ENCODE results near the gene INSR. TPM values are rescaled to one million over a fixed set of nuclear protein-coding genes. Genes with fewer than 3 reads are reported as not detected.

Gene INSR
- total RNA-seq, 1 donor from 2014 or later = 73.5 TPM

- intact Hi-C loops (cut with DNase I) = no loop called here
- DNase-seq (ENCODE audit: missing footprints) (no peak), ATAC-seq (no peak)
Observed at GRCh38 chr19:7263521-7263920, 30.7 kb downstream of the INSR start.

GRCh38 chr19:7263066-7263465, 31.1 kb downstream of the INSR start:
- DNase-seq (ENCODE audit: missing footprints) (no peak), ATAC-seq (no peak)
- intact Hi-C loops (cut with DNase I) = no loop called here

DNA sequence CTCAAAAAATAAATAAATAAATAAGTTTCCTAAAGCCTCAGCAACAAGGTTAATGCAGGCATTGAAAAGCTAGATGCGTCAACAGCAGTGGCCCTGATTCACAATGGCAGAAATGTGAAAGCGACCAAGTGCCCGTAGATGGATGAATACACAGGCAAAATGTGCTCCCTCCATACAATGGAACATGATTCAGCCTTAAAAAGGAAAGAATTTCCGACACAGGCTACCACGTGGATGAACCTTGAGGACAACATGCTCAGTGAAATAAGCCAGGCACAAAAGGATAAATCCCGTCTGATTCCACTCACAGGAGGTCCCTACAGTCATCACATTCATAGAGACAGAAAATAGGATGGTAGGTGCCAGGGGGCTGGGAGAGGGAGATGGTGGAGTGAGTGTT, 31.7 kb downstream of the INSR start:
- no peak for DNase-seq (ENCODE audit: missing footprints)
- ATAC-seq = no peak
- intact Hi-C loops (cut with DNase I) = no loop called here

- DNase-seq (ENCODE audit: missing footprints) = no peak
- intact Hi-C loops (cut with DNase I) = no loop called here
- ATAC-seq = no peak
Observed at GRCh38 chr19:7260161-7260560, 34.1 kb downstream of the INSR start.

GRCh38 chr19:7258840-7259395, 35.3 kb downstream of the INSR start:
- DNase-seq (ENCODE audit: missing footprints) (no peak), ATAC-seq (no peak)
- intact Hi-C loops (cut with DNase I) = no loop called here

GRCh38 chr19:7258041-7258839, 36.0 kb downstream of the INSR start:
- ATAC-seq (no peak), DNase-seq (ENCODE audit: missing footprints) (no peak)
- intact Hi-C loops (cut with DNase I) = no loop called here

DNA sequence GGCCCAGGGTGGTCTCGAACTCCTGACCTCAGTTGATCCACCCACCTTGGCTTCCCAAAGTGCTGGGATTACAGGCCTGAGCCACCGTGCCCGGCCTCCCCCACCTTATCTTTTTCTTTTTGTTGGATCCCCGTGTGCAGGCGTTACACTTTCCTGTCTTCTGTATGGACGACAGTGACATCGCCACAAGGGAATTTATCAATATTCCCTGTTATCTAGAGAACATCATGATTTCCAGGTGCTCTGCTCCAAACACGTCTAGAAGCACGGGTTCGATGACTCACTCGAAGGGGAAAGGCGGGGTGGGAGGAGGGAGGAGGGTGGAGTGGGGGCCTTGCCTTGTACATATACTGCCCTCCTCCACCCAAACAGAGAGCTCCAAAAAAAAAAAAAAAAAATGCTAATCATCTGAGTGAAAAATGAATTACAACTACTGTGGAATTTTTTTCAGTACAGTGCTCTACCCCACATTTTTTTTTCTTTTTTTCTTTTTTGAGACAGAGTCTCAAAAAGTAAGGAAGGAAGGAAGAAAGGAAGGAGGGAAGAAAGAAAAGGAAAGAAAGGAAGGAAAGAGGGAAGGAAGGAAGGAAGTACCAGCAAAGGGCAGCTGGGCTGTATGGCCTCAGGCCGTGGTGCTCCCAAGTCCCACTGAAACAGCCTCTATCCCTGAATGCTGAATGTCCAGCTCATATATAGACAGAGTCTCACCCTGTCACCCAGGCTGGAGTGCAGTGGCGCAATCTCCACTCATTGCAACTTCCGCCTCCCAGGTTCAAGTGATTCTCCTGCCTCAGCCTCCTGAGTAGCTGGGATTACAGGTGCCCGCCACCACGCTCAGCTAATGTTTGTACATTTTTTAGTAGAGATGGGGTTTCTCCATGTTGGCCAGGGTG, 36.8 kb downstream of the INSR start:
- DNase-seq (ENCODE audit: missing footprints) = no peak
- ATAC-seq = no peak
- intact Hi-C loops (cut with DNase I) = no loop called here

GRCh38 chr19:7255631-7256030, 38.6 kb downstream of the INSR start:
- intact Hi-C loops (cut with DNase I) = no loop called here
- DNase-seq (ENCODE audit: missing footprints) (no peak), ATAC-seq (no peak)

DNA sequence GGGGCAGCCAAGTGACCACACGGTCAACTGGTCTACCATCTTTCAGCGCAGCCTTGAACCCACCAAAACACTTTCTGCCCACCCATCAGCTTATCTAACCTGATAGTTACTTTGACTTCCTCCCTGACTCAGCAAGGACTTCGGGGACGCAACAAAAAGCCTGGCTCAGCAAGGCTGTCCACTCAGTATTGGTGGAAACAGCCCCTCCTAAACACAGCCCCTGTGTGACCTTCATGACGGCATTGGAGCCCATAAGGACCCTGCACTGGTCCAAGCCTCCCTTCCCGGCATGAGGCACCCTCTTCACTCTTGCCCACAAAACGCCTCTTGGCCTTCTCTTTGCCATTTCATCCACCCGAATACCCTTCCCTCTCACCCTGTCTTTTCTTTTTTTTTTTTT, 39.1 kb downstream of the INSR start:
- no peak for DNase-seq (ENCODE audit: missing footprints)
- intact Hi-C loops (cut with DNase I) = no loop called here
- ATAC-seq = no peak

- ATAC-seq (no peak), DNase-seq (ENCODE audit: missing footprints) (no peak)
- intact Hi-C loops (cut with DNase I) = no loop called here
Observed at GRCh38 chr19:7254590-7254989, 39.6 kb downstream of the INSR start.

- intact Hi-C loops (cut with DNase I) = no loop called here
- DNase-seq (ENCODE audit: missing footprints) (no peak), ATAC-seq (no peak)
Observed at GRCh38 chr19:7252364-7252763, 41.9 kb downstream of the INSR start.

GRCh38 chr19:7251494-7251893, 42.7 kb downstream of the INSR start:
- ATAC-seq = no peak
- intact Hi-C loops (cut with DNase I) = no loop called here

DNA sequence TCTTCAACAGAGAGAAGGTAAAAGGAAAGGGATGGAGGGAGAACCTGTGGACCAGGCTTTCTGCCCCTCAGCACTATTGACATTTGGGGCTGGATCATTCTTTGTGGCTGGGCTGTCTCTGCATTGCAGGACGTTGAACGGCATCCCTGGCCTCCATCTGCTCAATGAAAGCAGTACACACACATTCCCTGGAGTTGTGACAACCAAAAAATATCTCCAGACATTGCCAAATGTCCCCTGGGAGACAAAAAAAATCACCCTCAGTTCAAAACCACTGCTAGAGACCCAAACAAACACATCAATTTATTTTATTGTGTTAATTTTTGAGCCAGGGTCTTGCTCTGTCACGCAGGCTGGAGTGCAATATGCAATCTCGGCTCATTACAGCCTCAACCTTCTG, 43.3 kb downstream of the INSR start:
- intact Hi-C loops (cut with DNase I) = no loop called here
- ATAC-seq (no peak), DNase-seq (ENCODE audit: missing footprints) (no peak)

More at GRCh38 chr19:7251494-7251893, 42.7 kb downstream of the INSR start:
- DNase-seq (ENCODE audit: missing footprints) = no peak

DNA sequence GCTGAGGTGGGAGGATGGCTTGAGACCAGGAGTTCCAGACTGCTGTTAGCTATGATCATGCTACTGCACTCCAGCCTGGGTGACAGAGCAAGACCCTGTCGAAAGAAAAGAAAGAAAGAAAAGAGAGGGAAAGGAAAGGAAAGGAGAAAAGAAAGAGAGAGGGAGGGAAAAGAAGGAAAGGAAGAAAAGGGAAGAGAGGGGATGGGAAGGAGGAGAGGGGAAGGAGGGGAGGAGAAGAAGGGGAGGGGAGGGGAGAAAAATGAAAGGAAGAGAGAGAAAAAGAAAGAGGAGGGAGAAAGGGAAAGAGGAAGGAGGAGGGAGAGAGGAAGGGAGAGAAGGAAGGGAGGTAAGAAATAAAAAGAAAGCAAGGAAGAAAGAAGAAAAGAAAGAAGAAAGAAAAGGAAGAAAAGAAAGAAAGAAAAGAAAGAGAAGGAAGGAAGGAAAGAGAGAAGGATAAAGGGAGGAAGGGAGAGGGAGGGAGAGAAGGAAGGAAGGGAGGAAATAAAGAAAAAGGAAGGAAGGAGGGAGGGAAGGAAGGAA, 44.1 kb downstream of the INSR start:
- DNase-seq (ENCODE audit: missing footprints) (no peak), ATAC-seq (no peak)
- intact Hi-C loops (cut with DNase I) = no loop called here

GRCh38 chr19:7247155-7247554, 47.1 kb downstream of the INSR start:
- DNase-seq (ENCODE audit: missing footprints) = no peak
- intact Hi-C loops (cut with DNase I) = no loop called here
- ATAC-seq = no peak

DNA sequence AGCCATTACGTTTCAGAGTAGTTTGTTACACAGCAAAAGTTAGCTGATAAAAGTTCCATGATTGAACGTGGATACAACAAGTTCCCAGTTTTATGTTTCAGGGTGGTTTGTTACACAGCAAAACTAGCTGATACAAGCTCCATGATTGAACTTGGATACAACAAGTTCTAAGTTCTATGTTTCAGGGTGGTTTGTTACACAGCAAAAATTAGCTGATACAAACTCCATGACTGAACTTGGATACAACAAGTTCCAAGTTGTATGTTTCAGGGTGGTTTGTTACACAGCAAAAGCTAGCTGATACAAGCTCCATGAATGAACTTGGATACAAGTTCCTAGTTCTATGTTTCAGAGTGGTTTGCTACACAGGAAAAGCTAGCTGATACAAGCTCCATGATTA, 47.6 kb downstream of the INSR start:
- DNase-seq (ENCODE audit: missing footprints) = no peak
- ATAC-seq = no peak
- intact Hi-C loops (cut with DNase I) = no loop called here

DNA sequence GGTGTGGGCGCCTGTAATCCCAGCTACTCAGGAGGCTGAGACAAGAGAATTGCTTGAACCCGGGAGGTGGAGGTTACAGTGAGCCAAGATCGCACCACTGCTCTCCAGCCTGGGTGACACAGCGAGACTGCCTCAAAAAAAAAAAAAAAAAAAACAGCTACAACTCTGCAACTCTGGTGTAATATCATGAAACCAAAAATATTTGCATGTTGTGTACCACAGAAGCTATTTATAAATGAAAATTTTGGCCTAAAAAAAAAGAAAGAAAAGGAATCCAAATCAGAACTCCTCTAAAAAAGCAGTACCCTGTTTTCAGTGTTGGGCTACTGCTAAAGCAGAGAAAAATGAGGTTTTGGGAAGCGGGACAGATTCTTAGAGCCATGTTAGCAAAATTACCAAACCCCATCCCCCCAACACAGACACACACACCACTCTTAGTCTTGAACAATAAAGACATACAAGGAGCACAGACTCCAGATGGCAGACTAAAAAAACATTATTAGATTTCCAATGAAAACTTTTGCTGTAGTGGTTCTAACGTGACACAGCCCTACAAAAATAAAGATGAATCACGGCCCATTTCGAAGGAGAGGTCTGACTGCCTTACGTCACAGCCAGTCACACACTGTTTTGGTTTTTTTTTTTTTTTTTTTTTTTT, 51.5 kb downstream of the INSR start:
- intact Hi-C loops (cut with DNase I) = no loop called here
- peak; percentile 61 for ATAC-seq
- DNase-seq (ENCODE audit: missing footprints) = no peak

DNA sequence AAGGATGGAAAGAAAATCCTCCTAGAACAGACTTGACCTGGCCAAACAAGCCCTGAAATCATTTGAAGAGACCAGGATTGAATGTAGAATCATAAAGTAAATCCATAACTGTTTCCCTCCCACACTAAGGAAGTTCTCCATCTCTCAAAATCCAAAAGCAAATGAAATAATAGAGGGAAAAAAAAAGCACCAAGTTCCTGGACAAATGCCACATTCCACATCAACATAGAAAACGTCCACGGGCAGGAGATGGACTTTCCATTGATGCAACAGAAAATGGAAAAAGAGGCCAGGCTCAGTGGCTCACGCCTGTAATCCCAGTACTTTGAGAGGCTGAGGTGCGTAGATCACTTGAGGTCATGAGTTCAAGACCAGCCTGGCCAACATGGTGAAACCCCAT, 56.2 kb downstream of the INSR start:
- ATAC-seq (no peak), DNase-seq (ENCODE audit: missing footprints) (no peak)
- intact Hi-C loops (cut with DNase I) = no loop called here

DNA sequence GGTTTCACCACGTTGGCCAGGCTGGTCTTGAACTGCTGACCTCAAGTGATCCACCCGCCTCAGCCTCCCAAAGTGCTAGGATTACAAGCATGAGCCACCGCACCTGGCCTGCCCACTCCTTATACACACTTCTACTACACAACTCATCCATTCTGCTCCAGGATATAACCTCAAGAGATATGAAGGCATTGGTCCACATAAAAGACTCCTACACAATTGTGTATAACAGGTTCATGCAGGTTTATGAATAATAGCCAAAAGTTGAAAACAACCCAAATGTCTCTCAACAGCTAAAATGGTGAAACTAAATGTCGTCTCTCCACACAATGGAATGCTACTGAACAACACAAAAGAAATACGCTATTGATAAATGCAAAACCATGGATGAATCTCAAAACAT, 58.1 kb downstream of the INSR start:
- DNase-seq (ENCODE audit: missing footprints) = no peak
- no peak for ATAC-seq
- intact Hi-C loops (cut with DNase I) = no loop called here
